Epidermal melanocyte (primary cell): Measurements from ENCODE around the gene MFAP5.

Experiments
- DNase-seq: peaks from one replicate; pipeline ENCODE4 v3.0.0; 2011; ENCODE audit warnings: low spot score; ENCODE audit not compliant: insufficient read length

Gene MFAP5

DNA sequence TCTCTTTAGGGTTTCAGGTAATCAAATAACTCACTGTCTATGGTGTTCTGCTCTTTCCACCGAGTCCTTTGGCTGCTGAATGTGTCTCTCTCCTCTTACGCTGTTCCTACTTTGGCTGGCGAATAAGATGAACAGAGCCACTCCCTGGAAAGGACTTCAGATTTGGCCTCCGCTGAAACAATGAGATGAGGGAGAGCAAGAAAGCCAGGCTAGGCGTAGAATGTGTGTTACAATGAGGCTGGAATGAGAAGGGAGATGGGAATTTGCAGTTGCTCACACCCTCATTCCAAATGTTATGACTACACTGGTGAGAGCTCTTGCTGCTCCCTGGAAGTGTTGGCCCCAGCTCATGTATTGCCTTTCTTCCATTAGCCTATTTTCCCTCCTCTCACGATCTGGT, at the start of gene MFAP5:
TSS of gene MFAP5 (minus strand) at position 234 of the 400 bp plus-strand sequence. CDS start 722 bp downstream, outside the sequence.
- DNase-seq, result no peak

GRCh38 chr12:8709124-8709830, 46.7 kb upstream of the MFAP5 start:
- DNase-seq, result no peak

GRCh38 chr12:8702159-8702558, 39.5 kb upstream of the MFAP5 start:
- no peak for DNase-seq

DNA sequence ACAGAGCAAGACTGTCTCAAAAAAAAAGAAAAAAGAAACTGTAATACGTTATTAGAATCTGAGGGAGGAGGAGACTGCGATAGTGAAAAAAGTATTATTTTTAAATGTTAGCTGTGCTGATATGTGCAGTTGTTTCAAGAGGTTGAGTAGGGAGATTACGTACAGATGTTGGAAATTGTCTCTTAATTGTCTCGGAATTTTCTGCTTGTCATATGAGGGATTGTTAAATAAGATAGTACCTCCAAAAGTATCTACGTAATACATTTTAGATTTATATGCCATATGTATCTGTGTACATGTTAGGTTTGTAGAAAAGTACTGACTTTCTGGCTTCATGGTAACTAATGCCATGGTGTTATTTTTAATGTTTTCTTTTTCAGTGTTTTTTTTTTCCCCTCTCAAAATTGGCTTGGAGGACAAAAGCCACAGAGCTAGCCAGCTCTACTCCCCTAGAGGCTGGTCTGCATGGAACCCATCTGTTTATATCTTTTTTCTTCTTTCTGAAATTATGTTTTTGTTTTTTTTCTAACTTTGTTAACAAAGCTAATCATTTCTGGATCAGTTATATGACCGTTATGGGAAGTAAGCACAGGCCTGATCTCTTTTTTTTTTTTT, 38.5 kb upstream of the MFAP5 start:
- DNase-seq, result no peak

- no peak for DNase-seq
Measured at GRCh38 chr12:8699714-8700113, 37.1 kb upstream of the MFAP5 start.

GRCh38 chr12:8698879-8699278, 36.3 kb upstream of the MFAP5 start:
- no peak for DNase-seq

DNA sequence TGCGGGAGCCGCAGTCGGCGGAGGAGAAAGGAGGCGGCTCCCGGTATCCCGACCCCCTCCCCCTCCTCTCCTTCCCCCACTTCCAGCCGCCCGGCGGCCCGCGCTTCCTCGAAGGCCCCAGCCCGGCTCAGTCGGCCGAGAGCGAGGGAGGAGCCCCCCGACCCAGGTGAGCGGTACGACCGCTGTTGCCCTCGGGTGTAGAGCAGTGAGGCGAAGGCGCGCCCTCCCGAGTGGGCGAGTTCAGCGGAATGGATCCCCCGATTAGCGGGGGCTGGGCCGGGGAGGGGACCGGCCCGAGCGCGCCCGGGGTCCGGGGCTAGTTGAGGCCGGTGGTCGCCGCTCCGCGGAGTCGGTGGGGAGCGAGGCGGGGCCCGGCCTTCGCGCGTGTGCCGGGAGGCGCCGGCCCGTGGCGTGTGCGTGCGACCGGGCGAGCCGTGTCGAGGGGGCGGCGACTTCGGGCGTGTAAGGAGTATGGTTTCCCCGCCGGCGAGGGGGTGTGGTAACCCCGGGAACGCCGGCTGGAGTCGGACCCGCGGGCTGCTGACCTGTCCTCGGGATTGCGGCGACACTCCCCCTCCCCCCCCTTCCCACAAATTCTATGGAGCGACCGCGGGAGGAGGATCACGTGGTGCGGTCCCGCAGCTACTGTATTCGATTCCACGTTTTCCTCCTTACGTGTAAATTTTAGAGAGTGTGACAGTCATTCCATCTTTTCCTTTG, 35.7 kb upstream of the MFAP5 start:
- no peak for DNase-seq

- peak; percentile 67 for DNase-seq
Measured at GRCh38 chr12:8697476-8698131, 35.0 kb upstream of the MFAP5 start, which contains the start of gene RIMKLB. TSS of gene RIMKLB (plus strand) at chr12:8697991. CDS start at chr12:8713867, 15,876 bp downstream.

GRCh38 chr12:8697120-8697475, 34.5 kb upstream of the MFAP5 start:
- DNase-seq, result no peak

- no peak for DNase-seq
Measured at GRCh38 chr12:8696442-8697090, 33.9 kb upstream of the MFAP5 start.

GRCh38 chr12:8695116-8695515, 32.5 kb upstream of the MFAP5 start:
- DNase-seq, result no peak

DNA sequence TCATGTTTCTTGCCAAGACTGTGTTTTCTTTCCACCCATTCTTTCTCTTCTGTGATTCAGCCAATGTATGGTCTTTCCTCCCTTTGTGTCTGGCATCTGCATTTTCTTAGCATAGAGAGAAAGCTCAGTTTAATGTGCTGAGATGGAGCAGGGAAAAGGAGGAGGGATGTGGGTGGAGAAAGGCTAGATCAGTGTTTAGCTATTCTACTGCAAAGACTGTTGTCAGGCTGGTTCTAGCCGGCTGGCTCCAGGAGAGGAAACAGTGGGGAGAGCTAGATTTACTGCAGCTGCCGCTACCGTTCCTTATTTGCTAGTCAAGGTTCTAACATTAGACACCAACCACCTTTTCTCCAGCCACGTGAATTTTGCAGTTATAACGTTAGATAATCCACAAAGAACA, 29.9 kb upstream of the MFAP5 start:
- DNase-seq, result no peak

DNA sequence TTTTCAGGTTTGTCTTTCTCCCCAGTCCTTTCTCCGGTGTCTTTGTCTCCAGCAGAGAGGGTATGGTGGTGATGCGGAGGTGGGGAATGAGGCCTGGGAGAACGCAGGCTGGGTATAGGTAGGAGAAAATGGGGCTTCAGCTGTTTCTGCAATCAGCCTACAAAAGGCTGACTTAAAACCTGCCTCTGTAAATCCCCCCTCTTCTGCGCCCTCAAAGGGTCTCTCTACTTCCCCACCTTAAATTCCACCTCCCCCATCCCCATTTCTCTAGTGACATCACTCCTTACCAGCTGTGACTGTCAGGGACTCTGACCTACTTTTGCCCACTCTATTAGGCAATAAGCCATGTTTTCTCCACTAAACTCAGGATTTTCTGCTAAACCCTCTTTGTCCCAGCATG, 27.1 kb upstream of the MFAP5 start:
- DNase-seq, result no peak

GRCh38 chr12:8687846-8688601, 25.4 kb upstream of the MFAP5 start:
- DNase-seq, result peak; percentile 78

DNA sequence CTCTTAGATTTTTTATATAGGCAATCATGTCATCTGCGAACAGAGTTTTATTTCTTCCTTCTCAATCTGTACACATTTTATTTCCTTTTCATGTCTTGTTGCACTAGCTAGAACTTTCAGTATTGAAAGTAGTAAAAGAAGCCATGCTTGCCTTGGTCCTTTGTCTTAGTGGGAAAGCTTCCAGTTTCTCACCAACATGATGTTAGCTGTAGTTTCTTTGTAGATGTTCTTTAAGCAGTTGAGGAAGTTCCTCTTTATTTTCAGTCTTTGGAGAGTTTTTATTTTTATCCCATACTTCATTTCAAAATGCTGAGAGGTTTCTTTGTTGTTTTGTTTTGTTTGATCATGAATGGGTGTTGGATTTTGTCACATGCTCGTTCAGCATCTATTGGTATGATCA, 22.4 kb upstream of the MFAP5 start:
- no peak for DNase-seq

DNA sequence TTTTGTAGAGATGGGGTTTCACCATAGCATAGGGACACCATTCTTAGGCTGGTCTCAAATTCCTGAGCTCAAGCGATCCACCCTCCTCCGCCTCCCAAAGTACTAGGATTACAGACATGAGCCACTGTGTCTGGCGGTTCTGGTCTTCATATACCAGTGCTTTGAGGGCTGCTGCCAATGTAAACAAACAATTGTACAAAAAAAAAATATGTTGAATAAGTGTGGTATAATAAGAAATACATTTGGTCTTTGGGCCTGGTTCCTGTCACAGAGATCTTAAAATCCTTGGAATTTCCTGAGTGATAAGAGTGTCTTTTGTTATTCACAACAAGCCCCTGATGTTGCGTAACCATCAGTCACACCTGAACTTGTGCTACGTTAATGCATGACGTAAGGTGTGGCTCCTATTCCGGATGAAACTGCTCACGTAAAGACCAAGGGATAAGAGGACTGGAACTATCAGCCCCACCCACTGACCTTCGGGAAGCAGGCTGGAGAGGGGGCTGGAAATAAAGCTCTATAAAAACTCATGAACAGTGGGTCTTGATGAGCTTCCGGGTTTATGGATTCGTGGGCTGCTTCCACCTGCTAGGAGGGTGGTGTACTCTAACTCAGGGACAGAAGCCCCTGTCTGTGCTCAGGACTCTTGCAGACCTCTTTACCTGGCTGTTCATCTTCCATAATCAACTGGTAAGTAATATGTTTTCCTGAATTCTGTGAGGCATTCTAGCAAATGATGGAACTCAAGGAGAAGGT, 18.7 kb upstream of the MFAP5 start:
- DNase-seq, result no peak

DNA sequence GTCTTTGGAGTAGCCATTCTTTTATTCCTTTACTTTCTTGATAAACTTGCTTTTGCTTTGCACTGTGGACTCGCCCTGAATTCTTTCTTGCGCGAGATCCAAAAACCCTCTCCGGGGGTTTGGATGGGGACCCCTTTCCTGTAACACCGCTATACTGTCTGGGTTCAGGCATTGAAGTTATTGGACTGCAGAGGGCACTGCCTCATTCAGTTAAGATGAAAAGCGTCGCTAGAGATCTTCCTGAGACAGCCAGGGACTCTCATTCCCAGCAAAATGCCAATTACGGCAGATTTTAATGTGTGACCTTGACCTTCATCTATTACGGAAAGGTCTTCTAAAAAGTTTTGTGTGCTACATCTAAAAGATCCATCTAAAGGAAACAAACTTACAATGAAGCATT, 17.9 kb upstream of the MFAP5 start:
- no peak for DNase-seq

GRCh38 chr12:8678661-8679111, 16.1 kb upstream of the MFAP5 start:
- no peak for DNase-seq

- no peak for DNase-seq
Measured at GRCh38 chr12:8677362-8677761, 14.7 kb upstream of the MFAP5 start.

DNA sequence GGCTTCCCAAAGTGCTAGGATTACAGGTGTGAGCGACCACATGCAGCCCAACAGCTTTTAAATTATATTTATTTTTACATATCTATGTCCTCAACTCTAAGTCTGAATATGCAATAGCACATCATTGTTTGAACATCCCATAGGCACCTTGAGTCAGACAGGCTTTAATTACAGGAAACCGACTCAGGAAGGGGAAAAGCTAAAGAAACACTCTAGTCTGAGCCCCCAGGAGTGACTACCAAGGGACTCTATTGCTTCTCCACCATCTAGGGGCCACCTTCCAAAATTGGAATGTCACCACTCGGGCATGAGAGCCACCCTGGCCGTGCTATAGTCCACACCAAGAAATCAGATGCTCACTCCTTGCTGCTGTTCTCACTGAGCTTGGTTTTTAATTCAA, 14.0 kb upstream of the MFAP5 start:
- DNase-seq, result no peak
